Activated CD8-positive, alpha-beta T cell treated with anti-CD3 and anti-CD28 coated beads for 36 hours (primary cell): Measurements from ENCODE around the gene ZCWPW1. TPM values are rescaled to one million over a fixed set of nuclear protein-coding genes. Genes with fewer than 3 reads are reported as not detected.
"Not testable (repeated sequence)": the region's sequence is repeated elsewhere in the genome, so short reads cannot be mapped to it uniquely, and the experiment has no call there.

Experiments used
- ATAC-seq: fragments of 200-7000 bp; cut with Tn5 transposase; one replicate; pipeline ENCODE4 v1.10.0; 2021; ENCODE audit warnings: mild to moderate bottlenecking, moderate library complexity
- CTCF ChIA-PET: fragments of 350-600 bp; sonication (Branson Sonifier 250); formaldehyde crosslinking; loops from one replicate; lab custom pipeline; 2021; ENCODE audit warnings: antibody characterized with exemption; lab: Charles Lee
- POLR2A ChIA-PET: fragments of 350-600 bp; sonication (Branson Sonifier 250); formaldehyde crosslinking; loops from one replicate; lab custom pipeline; 2021; ENCODE audit warnings: antibody characterized with exemption; lab: Charles Lee
- DNase-seq: peaks from one replicate; pipeline ENCODE4 v3.0.0-alpha.2; 2020
- H3K27ac Mint-ChIP-seq: one replicate; pipeline ENCODE4 v1.8.0; 2021; ENCODE audit warnings: mild to moderate bottlenecking, mixed read lengths
- H3K27me3 Mint-ChIP-seq: one replicate; pipeline ENCODE4 v1.8.0; 2021; ENCODE audit warnings: mixed read lengths
- H3K36me3 Mint-ChIP-seq: one replicate; pipeline ENCODE4 v1.8.0; 2021; ENCODE audit warnings: low read depth, mixed read lengths
- H3K4me1 Mint-ChIP-seq: one replicate; pipeline ENCODE4 v1.8.0; 2021; ENCODE audit warnings: low read depth, mixed read lengths
- H3K4me3 Mint-ChIP-seq: one replicate; pipeline ENCODE4 v1.8.0; 2021; ENCODE audit warnings: mild to moderate bottlenecking, moderate library complexity, mixed read lengths
- H3K9me3 Mint-ChIP-seq: one replicate; pipeline ENCODE4 v1.8.0; 2021; ENCODE audit warnings: mixed read lengths
- CTCF ChIP-seq: fragments of 200-600 bp; IDR thresholded peaks from one replicate; pipeline ENCODE4 v1.8.0; 2022; ENCODE audit warnings: antibody characterized with exemption, mild to moderate bottlenecking
- intact Hi-C: fragments of 100-400 bp; cut with micrococcal nuclease; formaldehyde crosslinking; loops from one replicate; pipeline ENCODE4 v1.10.0; 2022
- total RNA-seq, 2 experiments: library from RNA; stranded (reverse); gene quantifications; one replicate each; pipeline ENCODE4 v1.2.3, GENCODE V29; 2021

ZCWPW1 gene
- total RNA-seq, 2 experiments from 2014 or later, result 2.5 to 3.6 TPM

GRCh38 chr7:100389437-100390088 lies 38.9 kb downstream of the ZCWPW1 start:
- CTCF ChIA-PET, result interaction anchor here (1.3 to 1.7 kb wide), 2 partner anchors 14 to 18 kb away, joined by 4 to 5 read pairs; no protein-coding TSS in a partner anchor
- DNase-seq (no peak), ATAC-seq (no peak)
- no peak overlapping the region for H3K4me3 Mint-ChIP-seq
- no peaks in the 10 kb centered on the region for H3K36me3 Mint-ChIP-seq
- H3K27me3 Mint-ChIP-seq, result peaks cover 7% of the 10 kb centered on the region
- TF ChIP-seq CTCF, result no peak
- POLR2A ChIA-PET, result interaction anchor here (0.7 to 1.4 kb wide), 4 partner anchors 20 to 39 kb away, joined by 3 to 6 read pairs (median 4); partner anchors contain the start of genes MEPCE and ZCWPW1
- H3K4me1 Mint-ChIP-seq, result no peaks in the 10 kb centered on the region
- H3K9me3 Mint-ChIP-seq, result no peaks in the 10 kb centered on the region
- no peak overlapping the region for H3K27ac Mint-ChIP-seq
- intact Hi-C loops, result no loop called here

- ATAC-seq (no peak), DNase-seq (no peak)
- intact Hi-C loops, result no loop called here
- Mint-ChIP-seq H3K36me3 (no peaks in the 10 kb centered on the region), H3K4me3 (no peak overlapping the region), H3K4me1 (peaks cover 3% of the 10 kb centered on the region), H3K27me3 (peaks cover 5% of the 10 kb centered on the region), H3K9me3 (no peaks in the 10 kb centered on the region), H3K27ac (no peak overlapping the region)
- ChIA-PET POLR2A (interaction anchor here (0.7 to 1.0 kb wide), 2 partner anchors 12 to 22 kb away, joined by 3 to 4 read pairs; no protein-coding TSS in a partner anchor), CTCF (interaction anchor here (1.0 to 2.0 kb wide), 2 partner anchors 20 kb away, joined by 3 to 11 read pairs; no protein-coding TSS in a partner anchor)
- no peak for TF ChIP-seq CTCF
These were observed 40.8 kb downstream of the ZCWPW1 start for GRCh38 chr7:100387695-100388094.

- Mint-ChIP-seq H3K27me3 (peaks cover 5% of the 10 kb centered on the region), H3K27ac (no peak overlapping the region), H3K36me3 (no peaks in the 10 kb centered on the region), H3K9me3 (no peaks in the 10 kb centered on the region), H3K4me3 (no peak overlapping the region), H3K4me1 (peaks cover 9% of the 10 kb centered on the region)
- ChIA-PET CTCF (interaction anchor here (1.0 to 2.0 kb wide), 2 partner anchors 19 to 21 kb away, joined by 3 to 11 read pairs; no protein-coding TSS in a partner anchor), POLR2A (interaction anchor here (0.7 to 1.0 kb wide), 2 partner anchors 13 to 22 kb away, joined by 3 to 4 read pairs; no protein-coding TSS in a partner anchor)
- no peak for DNase-seq
- no peak for TF ChIP-seq CTCF
- intact Hi-C loops, result no loop called here
- ATAC-seq, result no peak
These were observed 41.6 kb downstream of the ZCWPW1 start for GRCh38 chr7:100386940-100387339.

- no peak for TF ChIP-seq CTCF
- no peak overlapping the region for H3K4me3 Mint-ChIP-seq
- DNase-seq (no peak), ATAC-seq (no peak)
- H3K27me3 Mint-ChIP-seq, result peaks cover 2% of the 10 kb centered on the region
- no peaks in the 10 kb centered on the region for H3K9me3 Mint-ChIP-seq
- no peaks in the 10 kb centered on the region for H3K36me3 Mint-ChIP-seq
- intact Hi-C loops, result no loop called here
- CTCF ChIA-PET, result interaction anchor here (6.3 kb wide), 1 partner anchor 23 kb away, joined by 36 read pairs; no protein-coding TSS in a partner anchor
- peaks cover 9% of the 10 kb centered on the region for H3K4me1 Mint-ChIP-seq
- POLR2A ChIA-PET, result interaction anchor here (0.8 kb wide), 1 partner anchor 12 kb away, joined by 6 read pairs; no protein-coding TSS in a partner anchor
- no peak overlapping the region for H3K27ac Mint-ChIP-seq
These were observed 43.7 kb downstream of the ZCWPW1 start for GRCh38 chr7:100384628-100385294.

- intact Hi-C loops, H3K36me3 Mint-ChIP-seq, DNase-seq, H3K4me1 Mint-ChIP-seq, H3K4me3 Mint-ChIP-seq, H3K27ac Mint-ChIP-seq, H3K27me3 Mint-ChIP-seq, H3K9me3 Mint-ChIP-seq: not testable (repeated sequence)
- CTCF ChIA-PET, result interaction anchor here (1.2 to 6.3 kb wide), 2 partner anchors 25 to 36 kb away, joined by 3 to 36 read pairs; no protein-coding TSS in a partner anchor
- ATAC-seq, result peak; percentile 64
- POLR2A ChIA-PET, result interaction anchor here (0.7 to 1.6 kb wide), 4 partner anchors 11 to 245 kb away, joined by 3 to 5 read pairs (median 4); no protein-coding TSS in a partner anchor
These were observed 46.2 kb downstream of the ZCWPW1 start for GRCh38 chr7:100382234-100382853.

GRCh38 chr7:100381531-100382233 lies 46.8 kb downstream of the ZCWPW1 start:
- H3K4me1 Mint-ChIP-seq, H3K4me3 Mint-ChIP-seq, H3K9me3 Mint-ChIP-seq, H3K27ac Mint-ChIP-seq, intact Hi-C loops, H3K27me3 Mint-ChIP-seq, H3K36me3 Mint-ChIP-seq, ATAC-seq, DNase-seq: not testable (repeated sequence)
- CTCF ChIA-PET, result interaction anchor here (1.2 to 6.3 kb wide), 2 partner anchors 26 to 35 kb away, joined by 3 to 36 read pairs; no protein-coding TSS in a partner anchor
- POLR2A ChIA-PET, result interaction anchor here (0.6 to 1.6 kb wide), 5 partner anchors 9 to 309 kb away, joined by 3 to 5 read pairs (median 4); partner anchors contain the start of gene PILRA
